Glomerular endothelial cell (primary cell): Measurements from ENCODE around the gene FAM110C. TPM values are rescaled to one million over a fixed set of nuclear protein-coding genes. Genes with fewer than 3 reads are reported as not detected.
"Not testable (repeated sequence)": the region's sequence is repeated elsewhere in the genome, so short reads cannot be mapped to it uniquely, and the experiment has no call there.

Source experiments
- DNase-seq: peaks from one replicate; pipeline ENCODE4 v3.0.0-alpha.2; 2011; ENCODE audit warnings: low read depth, low spot score; ENCODE audit errors: extremely low read depth
- total RNA-seq: library from RNA; depleted of rRNA; stranded (reverse); fragments of >200 nt; gene quantifications from 2 replicates; pipeline ENCODE4 v1.2.3, GENCODE V29; 2015

Gene FAM110C
- total RNA-seq, 1 donor from 2014 or later, result not detected

- DNase-seq, result no peak
These were observed 1.5 kb downstream of the FAM110C start for GRCh38 chr2:44748-45341.

- no peak for DNase-seq
These were observed 3.5 kb downstream of the FAM110C start for GRCh38 chr2:42788-43187.

GRCh38 chr2:40465-40864 is 5.8 kb downstream of the FAM110C start:
- DNase-seq, result no peak

- DNase-seq, result no peak
These were observed 8.2 kb downstream of the FAM110C start for GRCh38 chr2:38155-38554.

GRCh38 chr2:36318-36717 is 10.0 kb downstream of the FAM110C start:
- no peak for DNase-seq

- no peak for DNase-seq
These were observed 10.5 kb downstream of the FAM110C start for GRCh38 chr2:35852-36251.

- DNase-seq, result no peak
These were observed 12.7 kb downstream of the FAM110C start for GRCh38 chr2:33620-34019.

- DNase-seq, result no peak
These were observed 14.2 kb downstream of the FAM110C start for GRCh38 chr2:32068-32467.

GRCh38 chr2:29253-29652 is 17.1 kb downstream of the FAM110C start:
- DNase-seq, result no peak

- DNase-seq, result no peak
These were observed 17.8 kb downstream of the FAM110C start for GRCh38 chr2:28406-28975.

- DNase-seq, result no peak
These were observed 19.4 kb downstream of the FAM110C start for GRCh38 chr2:26891-27290.

GRCh38 chr2:25543-25942 is 20.8 kb downstream of the FAM110C start:
- DNase-seq, result no peak

- DNase-seq, result not testable (repeated sequence)
These were observed 21.7 kb downstream of the FAM110C start for GRCh38 chr2:24591-24990.

GRCh38 chr2:24107-24506 is 22.2 kb downstream of the FAM110C start:
- no peak for DNase-seq

- no peak for DNase-seq
These were observed 23.0 kb downstream of the FAM110C start for GRCh38 chr2:23283-23682.

- DNase-seq, result not testable (repeated sequence)
These were observed 24.1 kb downstream of the FAM110C start for GRCh38 chr2:22244-22643.

GRCh38 chr2:20259-20658 is 26.0 kb downstream of the FAM110C start:
- DNase-seq, result not testable (repeated sequence)

- no peak for DNase-seq
These were observed 26.8 kb downstream of the FAM110C start for GRCh38 chr2:19505-19904.

- DNase-seq, result no peak
These were observed 27.7 kb downstream of the FAM110C start for GRCh38 chr2:18402-19271.

- DNase-seq, result not testable (repeated sequence)
These were observed 30.4 kb downstream of the FAM110C start for GRCh38 chr2:15916-16315.

- no peak for DNase-seq
These were observed 34.9 kb downstream of the FAM110C start for GRCh38 chr2:11248-11941.
